ENCODE data around the gene MRPL16. TPM values are rescaled to one million over a fixed set of nuclear protein-coding genes. Genes with fewer than 3 reads are reported as not detected.

MRPL16 gene
- total and polyA plus RNA-seq, 12 donors = 69.9 to 108 (median 89.2) TPM

DNA sequence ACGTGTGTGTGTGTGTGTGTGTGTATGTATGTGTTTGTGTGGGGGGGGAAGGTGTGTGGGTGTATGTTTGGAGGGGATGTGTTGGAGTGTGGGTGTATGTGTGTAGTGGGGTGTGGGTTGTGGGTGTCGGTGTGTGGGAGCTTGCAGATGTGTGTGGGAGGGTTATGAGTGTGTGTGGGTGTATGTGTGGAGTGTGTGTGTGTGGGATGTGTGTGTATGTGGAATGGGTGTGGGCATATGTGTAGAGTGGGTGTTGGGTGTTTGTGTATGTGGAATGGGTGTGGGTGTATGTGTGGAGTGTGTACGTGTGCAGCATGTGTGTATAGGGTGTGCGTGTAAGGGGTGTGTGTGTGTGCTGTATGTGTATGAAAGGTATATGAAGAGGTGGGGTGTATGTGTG lies 40.8 kb downstream of the MRPL16 start:
- TF ChIP-seq, protein P1, sequence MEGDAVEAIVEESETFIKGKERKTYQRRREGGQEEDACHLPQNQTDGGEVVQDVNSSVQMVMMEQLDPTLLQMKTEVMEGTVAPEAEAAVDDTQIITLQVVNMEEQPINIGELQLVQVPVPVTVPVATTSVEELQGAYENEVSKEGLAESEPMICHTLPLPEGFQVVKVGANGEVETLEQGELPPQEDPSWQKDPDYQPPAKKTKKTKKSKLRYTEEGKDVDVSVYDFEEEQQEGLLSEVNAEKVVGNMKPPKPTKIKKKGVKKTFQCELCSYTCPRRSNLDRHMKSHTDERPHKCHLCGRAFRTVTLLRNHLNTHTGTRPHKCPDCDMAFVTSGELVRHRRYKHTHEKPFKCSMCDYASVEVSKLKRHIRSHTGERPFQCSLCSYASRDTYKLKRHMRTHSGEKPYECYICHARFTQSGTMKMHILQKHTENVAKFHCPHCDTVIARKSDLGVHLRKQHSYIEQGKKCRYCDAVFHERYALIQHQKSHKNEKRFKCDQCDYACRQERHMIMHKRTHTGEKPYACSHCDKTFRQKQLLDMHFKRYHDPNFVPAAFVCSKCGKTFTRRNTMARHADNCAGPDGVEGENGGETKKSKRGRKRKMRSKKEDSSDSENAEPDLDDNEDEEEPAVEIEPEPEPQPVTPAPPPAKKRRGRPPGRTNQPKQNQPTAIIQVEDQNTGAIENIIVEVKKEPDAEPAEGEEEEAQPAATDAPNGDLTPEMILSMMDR (IDR thresholded peaks at IDR 0.05) = no peak
- no peak overlapping the region for H3K4me3 ChIP-seq
- DNase-seq (no peak), ATAC-seq (no peak)
- intact Hi-C loops (cut with DNase I) = no loop called here
- 93 to 97% methylated on average over 4 of the region's 4 CpGs for WGBS, 2 donors
- no peaks in the 10 kb centered on the region for H3K9me3 ChIP-seq
- peaks cover 4 to 81% (median 70%) of the 10 kb centered on the region in 9 donors for H3K4me1 ChIP-seq
- H3K27ac ChIP-seq = peak overlapping the region in 4 of 10 donors; percentile 32 to 75 (median 54)
- peaks cover 0 to 19% (median 14%) of the 10 kb centered on the region in 9 donors for H3K36me3 ChIP-seq
- no peaks in the 10 kb centered on the region for H3K27me3 ChIP-seq

DNA sequence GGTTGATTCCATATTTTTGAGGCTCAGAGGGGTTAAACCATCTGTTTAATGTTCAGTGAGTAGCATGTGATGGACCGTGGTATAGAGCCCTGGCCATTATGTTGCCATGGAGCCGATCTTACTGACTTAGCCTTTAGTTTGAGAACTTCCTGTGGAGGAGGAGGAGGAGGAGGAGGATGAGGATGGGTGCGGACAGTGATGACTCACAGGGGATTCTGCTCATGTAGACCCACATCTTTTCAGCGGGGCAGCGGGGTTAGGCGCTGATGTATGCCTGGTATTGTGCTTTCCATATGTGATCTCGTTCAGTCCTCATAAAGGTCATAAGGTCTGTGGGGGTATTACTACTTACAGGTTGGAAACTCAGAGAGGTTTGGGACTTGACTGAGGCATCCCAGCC lies 41.5 kb downstream of the MRPL16 start:
- 57 to 68% methylated on average over 7 of the region's 7 CpGs for WGBS, 2 donors
- intact Hi-C loops (cut with DNase I) = no loop called here
- Histone ChIP-seq H3K4me1 (peaks cover 4 to 86% (median 70%) of the 10 kb centered on the region in 9 donors), H3K27me3 (no peaks in the 10 kb centered on the region), H3K27ac (peak overlapping the region in 3 of 10 donors; percentile 32 to 75 (median 36)), H3K36me3 (peaks cover 0 to 12% (median 8%) of the 10 kb centered on the region in 9 donors), H3K4me3 (no peak overlapping the region), H3K9me3 (no peaks in the 10 kb centered on the region)
- DNase-seq = no peak
- ATAC-seq = peak in 1 of 8 donors; percentile 36
- TF ChIP-seq, protein P1 (IDR thresholded peaks at IDR 0.05) = no peak

DNA sequence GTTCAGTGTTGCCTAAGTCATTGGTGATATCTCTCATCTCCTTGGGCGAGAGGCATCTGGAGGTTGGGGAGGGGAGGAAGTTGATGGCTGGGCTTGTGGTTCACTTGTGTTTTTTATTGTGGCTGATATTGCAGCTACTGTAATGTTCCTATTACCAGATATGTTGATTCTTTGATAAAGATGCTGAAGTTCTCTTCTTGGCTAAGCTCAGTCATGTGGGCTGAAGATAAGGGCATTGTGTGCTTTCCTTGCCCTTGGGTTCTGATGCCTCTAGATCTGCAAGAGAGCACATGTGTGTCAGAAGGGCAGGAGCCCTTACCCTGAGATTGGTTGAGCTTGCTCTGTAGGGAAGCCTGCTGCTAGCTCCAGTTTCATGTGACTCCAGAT lies 43.4 kb downstream of the MRPL16 start:
- ATAC-seq = no peak
- Histone ChIP-seq H3K9me3 (no peaks in the 10 kb centered on the region), H3K27ac (peak overlapping the region in 4 of 10 donors; percentile 47 to 54 (median 48)), H3K4me1 (peaks cover 4 to 85% (median 64%) of the 10 kb centered on the region in 9 donors), H3K36me3 (peaks cover 0 to 7% (median 0%) of the 10 kb centered on the region in 9 donors), H3K27me3 (no peaks in the 10 kb centered on the region), H3K4me3 (no peak overlapping the region)
- intact Hi-C loops (cut with DNase I) = no loop called here
- TF ChIP-seq, protein P1 (IDR thresholded peaks at IDR 0.05) = no peak
- no peak for DNase-seq
- WGBS, 2 donors = 55 to 65% methylated on average over 1 of the region's 1 CpG

DNA sequence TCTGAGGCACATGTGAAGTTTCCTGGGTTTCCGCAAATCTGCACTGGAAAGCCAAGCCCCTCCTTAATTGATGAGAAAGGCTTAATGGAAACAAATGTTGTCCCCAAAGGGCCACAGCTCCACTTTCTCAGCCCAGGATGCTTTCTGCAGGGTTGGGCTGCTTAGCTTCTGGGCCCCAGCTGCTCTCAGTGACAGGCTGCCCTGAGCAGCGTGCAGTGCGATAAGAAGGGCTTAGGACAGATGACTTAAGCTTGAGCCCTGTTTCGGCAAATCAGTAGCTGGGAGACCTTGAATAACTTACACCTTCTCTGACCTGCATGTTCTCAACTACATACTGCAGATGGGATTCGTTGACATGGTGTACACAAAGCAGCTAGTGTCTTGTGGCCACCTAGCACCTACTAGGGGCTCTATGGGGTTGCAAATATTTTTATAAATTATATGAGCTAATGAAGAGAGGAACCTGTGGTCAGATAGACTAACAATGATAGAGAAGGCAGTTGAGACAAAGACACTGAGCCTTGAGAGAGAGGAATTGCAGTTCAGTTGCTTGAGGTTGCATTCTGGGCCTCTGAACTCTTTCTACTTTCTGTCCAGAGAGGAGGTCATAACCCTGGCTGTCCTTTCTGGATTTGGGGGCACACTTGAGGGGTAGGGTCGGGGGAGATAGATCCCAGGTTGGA lies 43.9 kb downstream of the MRPL16 start:
- peaks cover 2 to 85% (median 66%) of the 10 kb centered on the region in 9 donors for H3K4me1 ChIP-seq
- intact Hi-C loops (cut with DNase I) = no loop called here
- DNase-seq (peak in 1 of 2 donors; percentile 17), ATAC-seq (peak in 7 of 8 donors; percentile 29 to 77 (median 52))
- H3K27me3 ChIP-seq = no peaks in the 10 kb centered on the region
- peaks cover 0 to 7% (median 0%) of the 10 kb centered on the region in 9 donors for H3K36me3 ChIP-seq
- no peaks in the 10 kb centered on the region for H3K9me3 ChIP-seq
- TF ChIP-seq, protein P1 (IDR thresholded peaks at IDR 0.05) = no peak
- WGBS, 2 donors = 61 to 67% methylated on average over 6 of the region's 6 CpGs
- H3K27ac ChIP-seq = peak overlapping the region in 5 of 10 donors; percentile 43 to 54 (median 48)
- H3K4me3 ChIP-seq = no peak overlapping the region

Measured in heart right ventricle (tissue), 16 donors.